ENCODE results near the gene ZPBP.

Gene ZPBP

GRCh38 chr7:49986191-49986590 is 106.9 kb downstream of the ZPBP start:
- Histone ChIP-seq H3K4me1 (no peaks in the 10 kb centered on the region), H3K27me3 (no peaks in the 10 kb centered on the region), H3K4me3 (no peak overlapping the region), H3K27ac (no peak overlapping the region), H3K36me3 (no peaks in the 10 kb centered on the region), H3K9me3 (no peaks in the 10 kb centered on the region)
- intact Hi-C loops (cut with DNase I; ENCODE audit: low total_unique reads) = no loop called here
- no peak for DNase-seq
- TF ChIP-seq CTCF (IDR thresholded peaks at IDR 0.05) = no peak

- TF ChIP-seq CTCF (IDR thresholded peaks at IDR 0.05) = no peak
- no peak overlapping the region for H3K27ac ChIP-seq
- no peaks in the 10 kb centered on the region for H3K4me1 ChIP-seq
- intact Hi-C loops (cut with DNase I; ENCODE audit: low total_unique reads) = no loop called here
- H3K9me3 ChIP-seq = no peaks in the 10 kb centered on the region
- no peak overlapping the region for H3K4me3 ChIP-seq
- no peaks in the 10 kb centered on the region for H3K27me3 ChIP-seq
- no peak for DNase-seq
- no peaks in the 10 kb centered on the region for H3K36me3 ChIP-seq
Measured at GRCh38 chr7:49980465-49980864, 112.6 kb downstream of the ZPBP start.

GRCh38 chr7:49976238-49976637 is 116.8 kb downstream of the ZPBP start:
- Histone ChIP-seq H3K4me1 (no peaks in the 10 kb centered on the region), H3K9me3 (no peaks in the 10 kb centered on the region), H3K27me3 (no peaks in the 10 kb centered on the region), H3K27ac (no peak overlapping the region), H3K4me3 (no peak overlapping the region), H3K36me3 (no peaks in the 10 kb centered on the region)
- no peak for TF ChIP-seq CTCF (IDR thresholded peaks at IDR 0.05)
- no peak for DNase-seq
- intact Hi-C loops (cut with DNase I; ENCODE audit: low total_unique reads) = no loop called here

- no peaks in the 10 kb centered on the region for H3K4me1 ChIP-seq
- H3K4me3 ChIP-seq = no peak overlapping the region
- no peak overlapping the region for H3K27ac ChIP-seq
- no peaks in the 10 kb centered on the region for H3K36me3 ChIP-seq
- intact Hi-C loops (cut with DNase I; ENCODE audit: low total_unique reads) = no loop called here
- no peak for DNase-seq
- TF ChIP-seq CTCF (IDR thresholded peaks at IDR 0.05) = no peak
- H3K27me3 ChIP-seq = no peaks in the 10 kb centered on the region
- H3K9me3 ChIP-seq = no peaks in the 10 kb centered on the region
Measured at GRCh38 chr7:49974035-49974434, 119.0 kb downstream of the ZPBP start.

GRCh38 chr7:49937608-49938007 is 155.4 kb downstream of the ZPBP start:
- H3K9me3 ChIP-seq = peaks cover 0 to 2% (median 0%) of the 10 kb centered on the region in 3 donors
- no peak overlapping the region for H3K4me3 ChIP-seq
- H3K27me3 ChIP-seq = no peaks in the 10 kb centered on the region
- no peaks in the 10 kb centered on the region for H3K36me3 ChIP-seq
- no peak for DNase-seq
- H3K4me1 ChIP-seq = no peaks in the 10 kb centered on the region
- H3K27ac ChIP-seq = no peak overlapping the region
- no peak for TF ChIP-seq CTCF (IDR thresholded peaks at IDR 0.05)
- intact Hi-C loops (cut with DNase I; ENCODE audit: low total_unique reads) = no loop called here

- TF ChIP-seq CTCF (IDR thresholded peaks at IDR 0.05) = no peak
- Histone ChIP-seq H3K9me3 (peaks cover 0 to 14% (median 0%) of the 10 kb centered on the region in 3 donors), H3K27me3 (no peaks in the 10 kb centered on the region), H3K36me3 (no peaks in the 10 kb centered on the region), H3K4me3 (no peak overlapping the region), H3K4me1 (no peaks in the 10 kb centered on the region), H3K27ac (no peak overlapping the region)
- intact Hi-C loops (cut with DNase I; ENCODE audit: low total_unique reads) = no loop called here
- DNase-seq = no peak
Measured at GRCh38 chr7:49931627-49932026, 161.4 kb downstream of the ZPBP start.
